HFF-Myc (cell line): ENCODE measurements around the gene DOCK1.

Experiments
- DNase-seq: peaks from one replicate; pipeline ENCODE4 v3.0.0-alpha.2; 2011; ENCODE audit warnings: low read depth; ENCODE audit errors: extremely low read depth
- H3K4me3 ChIP-seq: replicated peaks from 2 replicates; pipeline ENCODE4 v1.5.1; 2011; ENCODE audit warnings: low read depth, mild to moderate bottlenecking, control low read depth, low read length
- CTCF ChIP-seq: IDR thresholded peaks from 2 replicates; pipeline ENCODE4 v1.5.1; 2012; ENCODE audit warnings: mild to moderate bottlenecking, low read depth, low read length, control low read depth; ENCODE audit errors: missing control alignments

Gene DOCK1

GRCh38 chr10:127485153-127485857 is 580.1 kb downstream of the DOCK1 start:
- H3K4me3 ChIP-seq: no peak overlapping the region
- TF ChIP-seq CTCF: no peak
- no peak for DNase-seq

- no peak for DNase-seq
- H3K4me3 ChIP-seq: no peak overlapping the region
- TF ChIP-seq CTCF: no peak
Observed at GRCh38 chr10:127486355-127486754, 581.1 kb downstream of the DOCK1 start.

GRCh38 chr10:127492607-127493250 is 587.5 kb downstream of the DOCK1 start:
- H3K4me3 ChIP-seq: no peak overlapping the region
- TF ChIP-seq CTCF: peak; percentile 49
- DNase-seq: no peak

- no peak for DNase-seq
- TF ChIP-seq CTCF: no peak
- H3K4me3 ChIP-seq: no peak overlapping the region
Observed at GRCh38 chr10:127496035-127496434, 590.8 kb downstream of the DOCK1 start.

GRCh38 chr10:127497685-127498084 is 592.5 kb downstream of the DOCK1 start:
- DNase-seq: no peak
- H3K4me3 ChIP-seq: no peak overlapping the region
- no peak for TF ChIP-seq CTCF

GRCh38 chr10:127498087-127498486 is 592.9 kb downstream of the DOCK1 start:
- no peak overlapping the region for H3K4me3 ChIP-seq
- no peak for DNase-seq
- TF ChIP-seq CTCF: no peak
